NCI-H1105 (cell line): ENCODE results near the gene ZNF518B.
"Not testable (repeated sequence)": the region's sequence is repeated elsewhere in the genome, so short reads cannot be mapped to it uniquely, and the experiment has no call there.

Experiments used
- DNase-seq: peaks from one replicate; lab custom pipeline; 2025; lab: John Stamatoyannopoulos, UW

Gene ZNF518B

DNA sequence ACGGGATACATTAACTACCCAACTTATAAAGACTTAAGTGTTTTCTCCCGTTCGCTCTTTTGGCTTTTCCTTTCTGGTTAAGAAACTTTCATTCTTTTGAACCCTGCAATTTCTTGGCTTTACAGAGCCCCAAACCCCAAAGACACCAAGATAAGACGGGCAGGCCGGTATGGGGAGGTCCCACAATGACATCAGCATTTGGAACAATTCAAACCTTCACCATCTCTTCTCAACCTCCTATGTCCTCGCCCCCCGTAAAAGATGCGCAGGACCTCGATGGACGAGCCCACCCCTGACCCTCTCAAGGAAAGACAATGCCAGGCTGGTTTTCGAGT lies 999 bp downstream of the ZNF518B start:
- DNase-seq = no peak

DNA sequence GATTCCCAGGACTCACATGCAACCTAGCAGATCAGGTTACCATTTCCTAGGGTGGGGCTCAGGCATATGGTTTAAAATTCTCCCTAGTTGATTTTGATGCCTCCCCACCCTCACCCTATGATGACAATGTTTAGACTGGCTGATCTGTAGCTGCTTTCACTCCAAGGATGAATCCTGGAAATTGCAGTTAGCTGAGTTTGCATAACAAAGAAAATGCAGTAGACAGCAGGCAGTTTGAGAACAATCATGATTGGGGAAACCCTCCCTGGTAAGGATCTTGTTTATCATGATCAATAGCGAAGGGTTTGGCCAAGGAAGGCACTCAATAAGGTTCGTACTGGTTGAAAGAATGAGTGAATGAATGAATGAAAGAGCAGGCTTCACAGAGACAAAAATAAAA lies 2.1 kb downstream of the ZNF518B start:
- no peak for DNase-seq

- DNase-seq = no peak
Observed at GRCh38 chr4:10454726-10455125, 2.5 kb downstream of the ZNF518B start.

- no peak for DNase-seq
Observed at GRCh38 chr4:10454121-10454520, 3.1 kb downstream of the ZNF518B start.

GRCh38 chr4:10448991-10449390 lies 8.2 kb downstream of the ZNF518B start:
- no peak for DNase-seq

DNA sequence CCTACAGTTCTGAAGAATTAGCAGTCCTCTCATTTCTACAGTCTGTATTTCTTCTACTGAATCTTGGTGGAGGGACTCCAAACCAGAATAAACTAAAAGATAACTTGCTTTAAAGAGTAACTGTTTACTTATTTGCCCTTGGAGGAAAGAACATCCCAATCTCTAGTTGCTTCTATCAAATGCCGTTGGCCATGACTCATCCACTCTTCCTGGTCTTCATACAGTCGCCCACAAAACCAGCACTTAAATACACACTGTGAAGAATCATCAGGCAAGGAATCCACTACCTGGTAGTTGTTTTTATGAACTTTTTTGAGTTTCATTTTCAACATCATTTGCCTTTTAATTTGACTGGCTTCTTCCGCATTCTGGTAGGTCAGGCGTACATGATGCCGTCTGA lies 14.2 kb downstream of the ZNF518B start:
- no peak for DNase-seq

GRCh38 chr4:10441512-10441911 lies 15.7 kb downstream of the ZNF518B start:
- no peak for DNase-seq

- no peak for DNase-seq
Observed at GRCh38 chr4:10438924-10439323, 18.3 kb downstream of the ZNF518B start.

DNA sequence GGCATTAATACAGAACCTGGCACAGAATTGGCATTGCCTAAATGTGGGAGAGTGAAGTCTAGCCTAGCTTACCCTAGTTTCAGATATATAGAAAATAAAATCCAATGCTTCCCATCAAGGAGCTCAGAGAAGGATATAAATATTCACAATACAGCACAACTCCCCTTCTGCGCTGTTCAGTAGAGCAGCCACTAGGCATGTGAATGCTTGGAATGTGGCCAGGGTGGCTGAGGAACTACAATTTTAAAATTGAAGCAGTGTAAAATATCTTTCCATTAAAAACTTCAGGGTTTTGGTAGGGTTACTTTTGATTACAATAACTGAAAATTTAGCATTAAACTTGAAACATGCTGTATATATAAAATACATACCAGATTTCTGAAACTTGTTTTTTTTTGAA lies 19.5 kb downstream of the ZNF518B start:
- no peak for DNase-seq

DNA sequence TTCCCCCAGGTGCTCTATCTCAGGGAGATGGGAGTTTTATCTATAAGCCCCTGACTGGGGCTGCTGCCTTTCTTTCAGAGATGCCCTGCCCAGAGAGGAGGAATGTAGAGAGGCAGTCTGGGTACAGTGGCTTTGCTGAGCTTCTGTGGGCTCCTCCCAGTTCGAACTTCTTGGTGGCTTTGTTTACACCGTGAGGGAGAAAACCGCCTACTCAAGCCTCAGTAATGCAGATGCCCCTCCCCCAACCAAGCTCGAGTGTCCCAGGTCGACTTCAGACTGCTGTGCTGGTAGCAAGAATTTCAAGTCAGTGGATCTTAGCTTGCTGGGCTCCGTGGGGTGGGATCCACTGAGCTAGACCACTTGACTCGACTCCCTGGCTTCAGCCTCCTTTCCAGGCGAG lies 29.5 kb downstream of the ZNF518B start:
- DNase-seq = not testable (repeated sequence)

GRCh38 chr4:10421344-10422055 lies 35.7 kb downstream of the ZNF518B start:
- DNase-seq = peak; percentile 6

DNA sequence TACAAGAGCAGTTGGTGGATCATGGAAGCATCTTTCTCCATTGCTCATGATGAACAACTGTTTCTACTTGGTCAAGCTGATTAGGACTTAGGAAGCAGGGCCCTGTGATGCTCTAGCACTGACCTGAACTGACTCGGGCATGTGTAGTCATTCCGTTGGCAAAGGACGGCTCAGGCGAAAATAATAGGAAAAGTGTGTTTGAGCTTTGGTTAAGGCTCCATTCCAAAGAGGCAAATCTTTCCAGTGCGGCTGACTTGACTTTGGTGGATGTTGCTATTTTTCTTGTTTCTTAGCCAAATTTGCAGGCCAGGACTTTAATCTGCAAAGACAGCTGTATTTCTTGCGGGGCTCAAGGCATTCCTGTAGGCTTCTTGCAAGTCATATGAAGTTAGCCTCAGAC lies 39.5 kb downstream of the ZNF518B start:
- no peak for DNase-seq

DNA sequence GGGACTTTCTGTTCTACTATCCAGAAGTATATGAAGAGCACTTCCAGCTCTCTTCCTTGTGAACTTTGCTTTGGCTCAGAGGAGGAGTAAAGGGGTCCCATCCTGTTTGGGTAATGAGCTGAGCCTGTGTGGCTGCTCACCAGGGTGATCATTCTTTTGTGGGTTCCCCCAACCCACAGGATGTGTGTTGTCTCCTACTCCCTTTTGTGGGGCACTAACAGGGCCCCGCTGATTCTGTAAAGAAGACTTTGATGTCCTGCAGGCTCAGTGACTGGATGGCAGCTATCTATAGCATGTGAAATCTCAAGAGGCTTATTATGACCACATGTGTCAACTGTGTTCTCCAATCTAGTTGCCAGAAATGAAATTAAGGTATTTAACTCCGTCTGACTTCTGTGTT lies 40.8 kb downstream of the ZNF518B start:
- DNase-seq = no peak

DNA sequence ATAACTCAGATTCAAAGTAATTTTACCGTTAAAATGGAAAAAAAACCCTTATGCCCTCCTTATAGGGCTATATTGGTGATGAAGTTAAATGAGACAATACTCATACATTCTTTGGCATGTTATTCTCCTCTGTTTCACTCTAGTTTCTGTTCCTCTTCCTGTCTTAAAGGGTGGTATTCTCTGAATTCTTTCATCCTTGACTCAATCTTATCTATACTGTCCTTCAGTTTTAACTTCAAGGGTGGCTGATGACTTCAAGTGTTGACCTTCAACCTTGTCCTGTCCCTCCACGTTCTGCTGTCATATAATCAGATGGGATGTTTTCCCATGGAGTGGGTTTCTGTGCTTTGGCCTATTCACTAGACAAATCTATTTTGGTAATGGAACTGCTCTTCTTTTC lies 44.0 kb downstream of the ZNF518B start:
- DNase-seq = no peak

DNA sequence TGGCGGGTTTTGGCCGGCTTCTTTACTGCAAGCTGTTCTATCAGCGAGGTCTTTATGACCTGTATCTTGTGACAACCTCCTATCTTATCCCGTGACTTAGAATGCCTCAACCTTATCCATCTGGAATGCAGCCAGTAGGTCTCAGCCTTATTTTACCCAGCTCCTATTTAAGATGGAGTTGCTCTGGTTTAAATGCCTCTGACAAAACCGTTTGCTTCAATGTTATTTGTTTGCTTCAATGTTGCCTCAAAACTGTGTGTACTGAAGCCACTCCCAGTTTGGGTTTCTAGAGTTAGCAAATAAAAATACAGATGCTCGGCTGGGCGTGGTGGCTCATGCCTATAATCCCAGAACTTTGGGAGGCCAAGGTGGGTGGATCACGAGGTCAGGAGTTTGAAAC lies 51.6 kb downstream of the ZNF518B start:
- no peak for DNase-seq

- DNase-seq = peak; percentile 12
Observed at GRCh38 chr4:10403633-10404445, 53.4 kb downstream of the ZNF518B start.

GRCh38 chr4:10395971-10396580 lies 61.1 kb downstream of the ZNF518B start:
- DNase-seq = no peak
